ENCODE results near the gene DPF3. TPM values are rescaled to one million over a fixed set of nuclear protein-coding genes. Genes with fewer than 3 reads are reported as not detected.

The DPF3 gene
- polyA plus RNA-seq, 2 of the 4 experiments (the other 2 are of a cell fraction) = 0.05 to 0.09 TPM

DNA sequence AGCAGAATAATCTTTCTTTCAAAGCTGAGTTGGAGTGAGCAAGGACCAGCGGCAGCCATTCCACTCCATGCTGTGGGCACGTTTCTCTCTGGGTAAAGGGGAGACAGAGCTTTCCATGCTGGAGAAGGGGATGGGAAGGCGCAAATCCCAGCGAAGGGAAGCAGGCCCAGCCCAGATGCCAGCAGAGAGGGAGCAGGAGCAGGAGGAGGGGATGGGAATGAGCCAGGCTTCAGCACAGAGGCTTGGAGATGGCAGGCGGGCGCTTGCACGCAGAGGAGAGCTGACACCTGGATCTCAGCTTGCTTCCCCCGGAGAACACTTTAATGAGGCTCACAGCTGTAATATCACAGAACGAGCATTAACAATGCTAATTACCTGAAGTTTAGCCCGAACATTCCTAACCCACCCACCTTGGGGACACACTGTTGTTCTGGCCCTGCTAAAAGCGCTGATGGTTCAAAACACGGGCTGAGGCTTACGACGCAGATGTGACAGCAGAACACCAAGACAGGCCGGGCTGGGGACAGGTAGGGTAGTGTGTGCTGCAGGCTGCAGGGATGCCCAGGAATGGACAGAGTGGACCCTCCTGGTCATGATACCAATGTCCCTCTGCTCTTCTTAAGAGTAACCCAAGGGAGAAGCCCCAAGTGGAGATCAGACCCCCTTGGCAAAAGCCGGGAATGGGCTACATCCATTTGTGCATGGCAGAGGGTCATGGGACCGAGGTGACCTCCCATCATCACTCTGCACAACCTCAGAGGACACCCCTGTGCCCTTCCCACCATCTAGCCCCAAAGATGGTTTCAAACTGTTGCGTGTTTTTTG is 288.6 kb downstream of the DPF3 start:
- POLR2A ChIA-PET = no interaction called here
- no peak overlapping the region for H3K4me3 ChIP-seq
- peaks cover 19% of the 10 kb centered on the region for H3K4me1 ChIP-seq
- H3K27ac ChIP-seq = no peak overlapping the region
- CTCF ChIA-PET = no interaction called here
- 76% methylated on average over 18 of the region's 18 CpGs for WGBS (ENCODE audit: missing lambda C conversion rate)
- no peaks in the 10 kb centered on the region for H3K9me3 ChIP-seq
- TF ChIP-seq JUNB (IDR thresholded peaks at IDR 0.05) (no peak), MAFK (IDR thresholded peaks at IDR 0.05; ENCODE audit: partially characterized antibody) (no peak), ZSCAN20 (CRISPR knock-in tag; IDR thresholded peaks at IDR 0.05) (no peak), FOXS1 (CRISPR knock-in tag; IDR thresholded peaks at IDR 0.05) (no peak), HDAC2 (IDR thresholded peaks at IDR 0.05) (no peak), EHF (CRISPR knock-in tag; IDR thresholded peaks at IDR 0.05) (no peak)
- TF ChIP-seq, protein P1, sequence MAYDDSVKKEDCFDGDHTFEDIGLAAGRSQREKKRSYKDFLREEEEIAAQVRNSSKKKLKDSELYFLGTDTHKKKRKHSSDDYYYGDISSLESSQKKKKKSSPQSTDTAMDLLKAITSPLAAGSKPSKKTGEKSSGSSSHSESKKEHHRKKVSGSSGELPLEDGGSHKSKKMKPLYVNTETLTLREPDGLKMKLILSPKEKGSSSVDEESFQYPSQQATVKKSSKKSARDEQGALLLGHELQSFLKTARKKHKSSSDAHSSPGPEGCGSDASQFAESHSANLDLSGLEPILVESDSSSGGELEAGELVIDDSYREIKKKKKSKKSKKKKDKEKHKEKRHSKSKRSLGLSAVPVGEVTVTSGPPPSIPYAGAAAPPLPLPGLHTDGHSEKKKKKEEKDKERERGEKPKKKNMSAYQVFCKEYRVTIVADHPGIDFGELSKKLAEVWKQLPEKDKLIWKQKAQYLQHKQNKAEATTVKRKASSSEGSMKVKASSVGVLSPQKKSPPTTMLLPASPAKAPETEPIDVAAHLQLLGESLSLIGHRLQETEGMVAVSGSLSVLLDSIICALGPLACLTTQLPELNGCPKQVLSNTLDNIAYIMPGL (CRISPR knock-in tag; IDR thresholded peaks at IDR 0.05; ENCODE audit: borderline replicate concordance) = no peak
- TF ChIP-seq, protein P2, sequence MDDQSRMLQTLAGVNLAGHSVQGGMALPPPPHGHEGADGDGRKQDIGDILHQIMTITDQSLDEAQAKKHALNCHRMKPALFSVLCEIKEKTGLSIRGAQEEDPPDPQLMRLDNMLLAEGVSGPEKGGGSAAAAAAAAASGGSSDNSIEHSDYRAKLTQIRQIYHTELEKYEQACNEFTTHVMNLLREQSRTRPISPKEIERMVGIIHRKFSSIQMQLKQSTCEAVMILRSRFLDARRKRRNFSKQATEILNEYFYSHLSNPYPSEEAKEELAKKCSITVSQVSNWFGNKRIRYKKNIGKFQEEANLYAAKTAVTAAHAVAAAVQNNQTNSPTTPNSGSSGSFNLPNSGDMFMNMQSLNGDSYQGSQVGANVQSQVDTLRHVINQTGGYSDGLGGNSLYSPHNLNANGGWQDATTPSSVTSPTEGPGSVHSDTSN (IDR thresholded peaks at IDR 0.05) = no peak
- TF ChIP-seq, protein P3, sequence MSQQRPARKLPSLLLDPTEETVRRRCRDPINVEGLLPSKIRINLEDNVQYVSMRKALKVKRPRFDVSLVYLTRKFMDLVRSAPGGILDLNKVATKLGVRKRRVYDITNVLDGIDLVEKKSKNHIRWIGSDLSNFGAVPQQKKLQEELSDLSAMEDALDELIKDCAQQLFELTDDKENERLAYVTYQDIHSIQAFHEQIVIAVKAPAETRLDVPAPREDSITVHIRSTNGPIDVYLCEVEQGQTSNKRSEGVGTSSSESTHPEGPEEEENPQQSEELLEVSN (IDR thresholded peaks at IDR 0.05; ENCODE audit: borderline replicate concordance, low read depth) = no peak
- no peak for ATAC-seq
- no peak for DNase-seq (ENCODE audit: low read depth in 1 of 2, low spot score in 1 of 2)
- FAIRE-seq = no peak
- no peak overlapping the region for H3K4me2 ChIP-seq

DNA sequence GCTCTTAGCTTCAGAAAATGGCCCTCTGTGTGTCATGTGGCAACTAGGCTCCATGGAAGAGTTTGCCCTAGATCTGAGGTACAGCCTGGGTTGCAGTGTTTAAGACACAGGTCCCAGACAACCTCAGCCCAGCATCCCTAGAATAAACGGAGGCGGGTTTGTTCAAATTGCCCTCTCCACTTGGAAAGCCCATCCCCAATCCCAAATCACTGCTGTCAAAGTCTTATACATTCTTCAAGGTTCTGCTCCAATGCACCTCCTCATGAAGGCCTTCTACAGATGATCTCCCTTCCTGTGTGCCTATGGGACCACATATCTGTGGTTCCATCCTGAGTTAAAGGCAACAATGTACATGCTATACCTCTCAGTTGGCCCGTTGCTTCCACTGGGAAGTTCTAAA is 289.8 kb downstream of the DPF3 start:
- 52% methylated on average over 3 of the region's 3 CpGs for WGBS (ENCODE audit: missing lambda C conversion rate)
- ATAC-seq (no peak), DNase-seq (ENCODE audit: low read depth in 1 of 2, low spot score in 1 of 2) (no peak), FAIRE-seq (no peak)
- POLR2A ChIA-PET = no interaction called here
- no peak overlapping the region for H3K4me3 ChIP-seq
- H3K4me1 ChIP-seq = peaks cover 19% of the 10 kb centered on the region
- H3K9me3 ChIP-seq = no peaks in the 10 kb centered on the region
- CTCF ChIA-PET = no interaction called here
- no peak for TF ChIP-seq JUNB (IDR thresholded peaks at IDR 0.05)
- TF ChIP-seq FOSB (CRISPR knock-in tag; IDR thresholded peaks at IDR 0.05) = no peak
- TF ChIP-seq KDM1A (IDR thresholded peaks at IDR 0.05; ENCODE audit: low read depth) = no peak
- no peak for TF ChIP-seq CEBPB (IDR thresholded peaks at IDR 0.05)
- TF ChIP-seq NFE2L2 (conservative IDR thresholded peaks at IDR 0.05; ENCODE audit: low read length) = no peak
- TF ChIP-seq NR3C1 (IDR thresholded peaks at IDR 0.05) = no peak
- no peak for TF ChIP-seq JUN (IDR thresholded peaks at IDR 0.05)
- TF ChIP-seq, protein P4, sequence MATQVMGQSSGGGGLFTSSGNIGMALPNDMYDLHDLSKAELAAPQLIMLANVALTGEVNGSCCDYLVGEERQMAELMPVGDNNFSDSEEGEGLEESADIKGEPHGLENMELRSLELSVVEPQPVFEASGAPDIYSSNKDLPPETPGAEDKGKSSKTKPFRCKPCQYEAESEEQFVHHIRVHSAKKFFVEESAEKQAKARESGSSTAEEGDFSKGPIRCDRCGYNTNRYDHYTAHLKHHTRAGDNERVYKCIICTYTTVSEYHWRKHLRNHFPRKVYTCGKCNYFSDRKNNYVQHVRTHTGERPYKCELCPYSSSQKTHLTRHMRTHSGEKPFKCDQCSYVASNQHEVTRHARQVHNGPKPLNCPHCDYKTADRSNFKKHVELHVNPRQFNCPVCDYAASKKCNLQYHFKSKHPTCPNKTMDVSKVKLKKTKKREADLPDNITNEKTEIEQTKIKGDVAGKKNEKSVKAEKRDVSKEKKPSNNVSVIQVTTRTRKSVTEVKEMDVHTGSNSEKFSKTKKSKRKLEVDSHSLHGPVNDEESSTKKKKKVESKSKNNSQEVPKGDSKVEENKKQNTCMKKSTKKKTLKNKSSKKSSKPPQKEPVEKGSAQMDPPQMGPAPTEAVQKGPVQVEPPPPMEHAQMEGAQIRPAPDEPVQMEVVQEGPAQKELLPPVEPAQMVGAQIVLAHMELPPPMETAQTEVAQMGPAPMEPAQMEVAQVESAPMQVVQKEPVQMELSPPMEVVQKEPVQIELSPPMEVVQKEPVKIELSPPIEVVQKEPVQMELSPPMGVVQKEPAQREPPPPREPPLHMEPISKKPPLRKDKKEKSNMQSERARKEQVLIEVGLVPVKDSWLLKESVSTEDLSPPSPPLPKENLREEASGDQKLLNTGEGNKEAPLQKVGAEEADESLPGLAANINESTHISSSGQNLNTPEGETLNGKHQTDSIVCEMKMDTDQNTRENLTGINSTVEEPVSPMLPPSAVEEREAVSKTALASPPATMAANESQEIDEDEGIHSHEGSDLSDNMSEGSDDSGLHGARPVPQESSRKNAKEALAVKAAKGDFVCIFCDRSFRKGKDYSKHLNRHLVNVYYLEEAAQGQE (IDR thresholded peaks at IDR 0.05) = no peak
- no peak for TF ChIP-seq MAZ (IDR thresholded peaks at IDR 0.05; ENCODE audit: borderline replicate concordance, low read depth, low read length)
- TF ChIP-seq HOXB5 (CRISPR knock-in tag; IDR thresholded peaks at IDR 0.05) = no peak
- no peak overlapping the region for H3K4me2 ChIP-seq
- no peak overlapping the region for H3K27ac ChIP-seq

All from A549 (cell line).